HG03469 (cell line): ENCODE results near the gene AUNIP.

ENCODE experiments used
- ATAC-seq: cut with Tn5 transposase; IDR thresholded peaks from one replicate; pipeline ENCODE4 v1.9.1; 2021; ENCODE audit warnings: mild to moderate bottlenecking, moderate library complexity, moderate number of reproducible peaks; ENCODE audit not compliant: unreplicated experiment

The AUNIP gene

GRCh38 chr1:25797939-25798338, 61.3 kb downstream of the AUNIP start:
- no peak for ATAC-seq

- no peak for ATAC-seq
These were observed 62.3 kb downstream of the AUNIP start for GRCh38 chr1:25796811-25797458.

- ATAC-seq, result no peak
These were observed 63.1 kb downstream of the AUNIP start for GRCh38 chr1:25795946-25796810.

- ATAC-seq, result no peak
These were observed 64.0 kb downstream of the AUNIP start for GRCh38 chr1:25795211-25795610.

- ATAC-seq, result no peak
These were observed 64.9 kb downstream of the AUNIP start for GRCh38 chr1:25794325-25794724.

- no peak for ATAC-seq
These were observed 65.6 kb downstream of the AUNIP start for GRCh38 chr1:25793585-25794170.

GRCh38 chr1:25792115-25792514, 67.1 kb downstream of the AUNIP start:
- no peak for ATAC-seq

- ATAC-seq, result no peak
These were observed 68.8 kb downstream of the AUNIP start for GRCh38 chr1:25790472-25790871.

- ATAC-seq, result no peak
These were observed 71.5 kb downstream of the AUNIP start for GRCh38 chr1:25787760-25788166.

- no peak for ATAC-seq
These were observed 72.1 kb downstream of the AUNIP start for GRCh38 chr1:25786887-25787759.

GRCh38 chr1:25785333-25786067, 73.8 kb downstream of the AUNIP start:
- no peak for ATAC-seq

GRCh38 chr1:25784575-25785051, 74.6 kb downstream of the AUNIP start:
- ATAC-seq, result no peak
